GM19023 (cell line): ENCODE measurements around the gene KIF26A.

Experiments used
- ATAC-seq: cut with Tn5 transposase; IDR thresholded peaks from one replicate; pipeline ENCODE4 v1.9.1; 2021; ENCODE audit warnings: mild to moderate bottlenecking, moderate library complexity; ENCODE audit not compliant: unreplicated experiment

Gene KIF26A

DNA sequence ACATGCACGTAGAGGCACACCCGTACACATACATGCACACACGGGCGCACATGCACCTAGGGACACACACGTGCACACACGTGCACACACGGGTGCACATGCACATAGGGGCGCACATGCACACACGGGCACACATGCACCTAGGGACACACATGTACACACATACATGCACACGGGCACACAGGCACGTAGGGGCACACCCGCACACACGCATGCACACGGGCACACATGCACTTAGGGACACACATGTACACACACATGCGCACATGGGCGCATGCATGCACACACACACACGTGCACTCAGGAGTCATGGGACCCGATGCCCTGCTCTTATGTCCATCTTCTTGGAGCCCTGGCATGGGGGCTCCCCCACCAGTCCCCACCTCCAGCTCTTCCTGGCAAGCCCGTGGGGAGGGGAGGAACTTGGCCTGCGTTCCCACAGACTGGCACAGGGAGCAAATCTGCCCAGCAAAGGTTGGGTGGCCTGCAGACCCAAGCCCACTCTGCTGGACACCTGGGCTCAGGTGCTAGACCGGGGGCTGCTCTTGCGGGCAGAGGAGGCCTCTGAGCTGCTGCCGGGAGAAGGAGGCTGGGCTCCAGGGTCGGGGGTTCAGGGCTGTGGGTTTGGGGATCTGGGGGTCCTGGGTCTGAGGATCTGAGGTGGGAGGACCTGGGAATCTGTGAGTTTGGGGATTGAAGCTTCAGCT lies 51.4 kb downstream of the KIF26A start:
- no peak for ATAC-seq

DNA sequence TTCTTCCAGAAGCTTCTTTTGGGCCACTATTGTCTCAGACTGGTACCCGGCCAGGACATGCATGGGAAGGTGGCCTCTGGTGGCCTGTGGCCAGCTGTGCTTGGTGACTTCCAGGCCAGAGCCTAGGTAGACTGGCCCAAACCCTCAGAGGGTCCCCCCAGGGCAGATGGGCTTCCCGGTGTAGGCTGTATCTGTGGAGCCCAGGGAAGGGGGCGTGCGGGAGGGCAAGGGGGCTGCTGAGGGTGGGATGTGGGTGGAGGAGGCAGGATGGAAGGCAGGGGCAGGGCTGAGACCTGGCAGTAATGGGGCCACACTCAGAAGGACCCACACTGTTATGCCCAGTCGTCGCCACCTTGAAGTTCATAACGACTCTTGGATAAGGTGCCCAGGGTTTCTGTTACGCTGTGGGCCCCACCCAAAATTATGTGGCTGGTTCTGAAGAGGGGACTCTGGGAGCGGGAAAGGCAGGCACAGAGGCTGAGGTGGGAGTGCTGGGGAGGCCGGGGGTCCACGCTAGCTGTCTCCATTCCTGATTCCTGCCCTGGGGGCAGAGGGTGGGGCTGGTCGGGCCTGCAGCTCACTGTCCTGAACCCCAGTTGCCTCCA lies 52.1 kb downstream of the KIF26A start:
- ATAC-seq: no peak

DNA sequence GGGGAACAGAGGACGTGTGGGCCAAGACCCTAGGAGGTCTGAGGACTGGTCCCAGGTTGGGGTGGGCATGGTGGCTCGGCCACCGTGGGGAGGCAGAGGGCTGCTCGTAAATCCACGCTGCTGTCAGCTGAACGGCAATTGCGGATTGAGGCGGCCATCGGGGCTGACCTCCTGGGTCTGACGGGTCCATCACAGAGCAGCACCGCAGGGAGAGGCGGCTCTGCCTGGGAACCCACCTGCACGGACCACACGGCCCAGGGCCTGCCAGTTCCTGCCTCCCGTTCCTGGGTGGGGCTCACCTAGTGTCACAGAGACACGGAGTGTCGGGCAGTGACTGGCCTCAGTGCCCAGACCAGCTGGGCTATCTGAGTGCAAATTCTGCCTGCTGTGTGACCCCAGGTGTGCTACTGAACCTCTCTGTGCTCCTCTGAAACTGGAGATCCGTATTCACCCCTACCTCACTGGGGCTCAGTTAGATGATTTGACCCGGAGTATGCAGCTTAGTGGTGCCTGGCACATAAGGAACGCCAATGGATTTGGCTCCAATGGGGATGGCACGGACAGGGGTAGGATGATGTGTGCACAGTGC lies 53.1 kb downstream of the KIF26A start:
- ATAC-seq: no peak

DNA sequence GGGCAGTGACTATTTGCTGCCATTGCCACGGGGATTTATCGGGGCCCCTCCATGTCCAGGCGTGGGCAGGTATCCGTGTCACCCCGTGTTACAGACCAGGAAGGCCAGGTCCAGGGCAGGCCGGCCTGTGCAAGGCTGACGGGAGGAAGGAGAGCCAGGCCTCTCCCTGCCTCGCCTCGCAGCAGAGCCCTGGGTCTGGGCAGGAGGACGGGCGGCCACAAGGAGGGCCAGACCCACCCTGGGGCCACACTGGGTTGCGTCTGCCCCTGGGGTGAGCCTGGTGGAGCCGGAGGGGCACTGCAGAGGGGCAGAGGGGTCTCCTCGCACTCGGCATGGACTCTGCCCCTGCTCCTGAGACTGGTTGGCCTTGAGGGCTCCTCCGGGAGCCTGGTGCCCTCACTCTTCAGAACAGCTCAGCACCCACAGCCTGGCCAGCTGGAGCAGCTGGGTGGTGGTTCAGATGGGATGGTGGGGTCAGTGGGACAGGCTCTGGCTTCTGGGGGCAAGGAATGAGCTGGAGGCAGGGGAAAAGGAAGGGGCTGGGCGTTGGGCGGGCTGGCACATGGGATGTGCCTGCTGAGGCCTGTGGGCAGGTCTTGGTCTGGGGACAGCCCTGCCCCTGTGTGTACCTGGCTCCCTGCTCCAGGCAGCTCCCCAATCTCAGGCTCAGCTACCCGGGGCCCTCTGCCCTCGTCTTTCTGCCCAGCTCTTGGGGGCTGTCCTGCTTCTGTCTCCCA lies 53.9 kb downstream of the KIF26A start:
- no peak for ATAC-seq

DNA sequence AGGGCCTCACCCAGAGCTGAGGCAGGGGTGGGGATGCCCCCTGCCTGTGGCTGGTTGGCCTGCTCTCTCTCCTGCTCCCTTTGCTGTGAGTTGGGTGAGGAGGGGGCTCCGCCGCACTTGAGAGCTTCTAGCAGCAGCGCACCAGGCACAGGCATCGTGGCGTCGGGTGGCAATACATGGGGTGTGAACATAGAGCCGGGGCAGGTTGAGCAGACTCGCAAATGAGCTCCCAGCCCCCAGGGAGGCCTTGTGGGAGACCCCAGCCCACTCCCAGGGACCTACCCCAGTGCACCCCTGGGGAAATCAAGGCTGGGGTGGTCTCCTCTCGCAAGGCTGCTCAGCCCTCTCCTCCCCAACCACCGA lies 54.5 kb downstream of the KIF26A start:
- ATAC-seq: no peak

DNA sequence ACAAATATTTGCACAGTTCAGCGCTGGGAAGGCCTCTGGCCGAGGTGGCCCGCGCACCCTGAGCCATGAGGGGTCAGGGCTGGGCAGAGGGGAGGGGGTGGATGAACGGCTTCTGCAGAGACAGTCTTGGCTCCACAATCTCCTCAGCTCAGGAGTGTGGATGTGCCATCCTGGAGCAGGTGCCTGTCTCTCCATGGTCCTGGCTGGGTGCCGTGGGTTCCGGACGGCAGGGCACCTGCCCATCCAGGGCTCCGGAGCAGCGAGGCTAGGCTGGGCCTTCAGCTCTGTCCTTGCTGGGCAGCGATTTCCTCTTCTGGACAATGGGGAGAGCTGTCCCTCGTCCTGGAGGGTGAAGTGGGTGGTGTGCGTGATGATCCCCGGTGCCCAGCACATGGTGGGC lies 55.6 kb downstream of the KIF26A start:
- ATAC-seq: no peak

DNA sequence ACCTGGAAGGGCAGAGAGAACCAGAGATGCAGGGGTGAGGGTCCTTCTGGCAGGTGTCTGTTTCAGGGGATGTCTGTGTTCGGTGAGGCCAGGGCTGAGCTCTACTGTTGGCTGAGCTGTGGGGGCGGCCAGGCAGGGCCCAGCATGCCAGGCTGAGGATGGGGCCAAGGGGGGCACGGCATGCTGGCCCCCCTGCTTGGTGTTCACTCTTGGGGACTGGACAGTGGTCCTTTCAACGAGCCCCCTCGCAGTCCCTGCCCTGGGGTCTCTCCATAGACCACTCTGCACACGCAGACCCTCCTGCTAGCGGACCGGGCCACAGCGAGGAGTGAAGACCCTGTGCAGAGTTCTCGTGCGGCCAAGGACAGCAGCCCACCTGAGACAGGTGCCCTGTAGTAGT lies 56.3 kb downstream of the KIF26A start:
- no peak for ATAC-seq

DNA sequence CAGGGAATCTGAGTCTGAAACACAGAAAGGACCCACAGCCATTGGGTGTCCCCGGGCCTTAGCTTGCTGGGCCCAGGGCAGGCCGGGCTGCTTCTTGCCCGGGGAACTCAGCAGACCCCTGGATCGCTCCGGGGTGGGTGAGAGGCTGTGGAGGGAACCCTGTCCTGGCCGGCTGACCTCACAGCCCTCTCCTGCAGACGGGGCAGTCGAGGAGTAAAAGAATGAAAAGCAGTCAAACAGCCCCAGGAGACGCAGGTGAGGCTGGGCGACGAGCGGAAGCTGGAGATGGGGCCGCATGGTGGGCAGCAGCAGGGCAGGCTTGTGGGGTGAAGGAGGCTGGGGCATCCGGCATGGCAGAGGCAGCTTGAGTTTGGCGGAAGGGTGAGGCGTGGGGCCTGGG lies 57.0 kb downstream of the KIF26A start:
- ATAC-seq: no peak

DNA sequence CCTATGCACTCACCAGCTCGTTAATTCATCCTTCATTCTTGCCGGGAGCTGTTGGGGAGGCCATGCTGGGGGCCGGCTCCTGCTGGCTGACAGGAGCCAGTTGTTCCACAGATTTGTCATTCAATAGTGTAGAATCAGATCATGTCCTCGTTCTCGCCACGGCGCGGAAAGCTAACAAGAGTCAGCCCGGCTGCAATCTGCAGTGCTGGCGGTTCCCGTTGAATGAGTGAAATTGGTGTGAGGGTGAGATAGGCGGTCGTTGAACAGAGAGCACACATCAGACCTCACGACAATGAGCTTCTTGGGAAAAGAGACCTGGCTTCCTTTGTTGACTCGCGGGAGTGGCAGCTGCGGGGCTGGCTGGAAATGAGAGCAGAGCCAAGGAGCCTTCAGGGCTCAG lies 57.5 kb downstream of the KIF26A start:
- ATAC-seq: no peak

DNA sequence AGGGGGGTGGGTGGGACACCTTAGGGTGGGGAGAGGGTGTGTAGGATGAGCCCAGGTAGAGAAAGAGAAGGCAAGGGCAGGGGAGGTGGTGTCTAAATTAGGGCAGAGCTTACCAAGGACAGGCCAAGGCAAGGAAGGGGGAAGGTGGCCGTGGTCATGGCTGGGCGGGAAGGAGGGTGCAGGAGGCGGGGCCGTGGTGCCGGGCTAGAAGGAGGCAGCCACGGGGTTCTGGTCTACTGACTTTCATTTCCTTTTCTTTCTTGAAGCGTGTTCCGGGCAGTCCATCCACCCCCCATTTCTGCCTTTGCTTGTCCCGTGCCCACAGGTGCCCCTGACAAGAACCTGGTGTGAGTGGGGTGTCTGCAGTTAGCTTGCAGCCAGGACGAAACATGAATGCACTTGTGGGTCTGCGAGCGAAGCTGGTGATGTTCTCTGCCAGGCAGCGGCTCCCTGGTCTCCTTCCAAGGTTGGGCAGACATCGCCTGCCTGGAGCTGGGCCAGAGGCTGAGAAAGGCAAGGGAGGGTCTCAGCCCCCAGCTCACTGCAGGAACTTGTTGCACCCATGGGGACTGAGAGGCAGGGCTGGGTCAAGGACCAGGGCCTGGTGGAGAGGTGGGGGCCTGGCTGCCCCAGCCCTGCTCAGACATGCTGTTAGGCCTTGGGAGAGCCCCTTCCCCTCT lies 58.2 kb downstream of the KIF26A start:
- no peak for ATAC-seq

DNA sequence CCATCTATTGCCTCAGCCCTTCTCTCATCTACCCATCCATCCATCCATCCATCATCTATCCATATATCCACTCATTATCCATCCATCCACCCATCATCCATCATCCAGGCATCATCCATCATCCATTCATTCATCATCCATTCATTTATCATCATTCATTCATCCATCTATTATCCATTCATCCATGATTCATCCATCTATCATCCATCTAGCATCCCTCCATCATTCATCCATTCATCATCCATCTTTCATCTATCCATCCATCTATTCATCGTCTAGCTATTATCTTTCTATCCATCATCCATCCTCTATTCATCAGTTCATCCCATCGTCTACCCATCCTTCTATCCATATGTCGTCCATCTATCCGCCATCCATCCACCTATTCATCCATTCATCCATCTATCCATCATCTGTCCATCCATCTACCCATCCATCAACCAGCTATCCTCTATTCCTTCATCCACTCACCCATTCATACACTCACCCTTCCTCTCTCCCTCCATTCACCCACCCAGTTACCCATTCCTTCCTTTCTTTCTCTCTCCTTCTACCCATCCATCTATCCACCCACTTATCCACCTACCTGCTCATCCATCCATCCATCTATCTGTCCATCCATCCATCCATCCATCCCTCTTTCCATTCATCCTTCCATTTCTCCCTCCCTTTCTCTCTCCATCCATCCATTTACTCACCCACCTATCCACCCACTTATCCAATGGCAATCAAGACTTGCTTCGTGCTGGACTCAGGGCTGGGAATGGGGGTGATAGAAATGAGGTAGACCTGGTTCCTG lies 59.3 kb downstream of the KIF26A start:
- ATAC-seq: no peak

DNA sequence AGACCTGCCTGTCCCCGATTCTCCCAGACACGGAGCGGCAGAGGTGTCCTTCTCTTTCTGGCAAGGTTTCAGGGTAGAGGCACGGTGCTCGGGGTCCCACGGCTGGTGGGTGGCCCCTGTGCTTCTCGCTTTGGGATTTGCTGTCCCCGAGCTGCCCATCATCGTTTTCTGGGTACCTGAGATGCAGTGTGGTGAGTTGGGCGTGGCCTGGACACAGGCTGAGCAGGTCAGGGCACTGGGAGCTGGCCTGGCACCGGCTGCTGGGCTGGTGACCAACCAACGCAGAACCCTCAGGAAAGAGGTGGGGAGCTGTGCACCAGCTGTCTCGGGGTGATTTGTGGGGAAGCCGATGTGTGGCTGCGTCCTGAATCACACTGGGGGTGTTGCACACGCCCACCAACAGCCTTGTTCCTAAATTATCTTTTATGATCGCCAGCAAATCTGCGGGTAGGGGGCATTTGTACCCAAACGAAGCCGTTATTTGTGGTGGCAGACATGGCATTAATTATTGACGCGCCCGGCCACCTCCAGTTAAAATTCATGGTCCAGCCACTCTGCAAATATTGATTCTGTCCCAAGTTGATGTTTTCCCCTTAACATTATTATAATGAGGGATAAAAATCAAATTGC lies 61.0 kb downstream of the KIF26A start:
- no peak for ATAC-seq

DNA sequence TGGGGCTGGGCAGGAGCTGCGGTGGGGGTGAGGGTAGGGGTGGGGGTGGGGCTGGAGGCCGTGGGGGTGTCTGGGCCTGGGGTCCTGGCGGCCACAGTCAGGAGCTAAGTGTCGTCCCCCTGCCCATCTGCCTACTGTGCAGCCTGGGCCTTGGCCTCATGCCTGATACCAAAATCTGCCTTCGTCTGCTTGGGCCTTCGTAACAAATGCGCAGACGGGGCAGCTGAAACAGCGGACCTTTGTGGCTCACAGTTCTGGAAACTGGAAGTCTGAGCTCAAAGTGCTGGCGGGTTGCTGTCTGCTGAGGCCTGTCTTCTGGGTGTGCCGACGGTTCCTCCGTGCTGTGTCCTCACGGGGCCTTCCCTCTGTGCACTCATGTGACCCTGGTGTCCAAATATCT lies 61.7 kb downstream of the KIF26A start:
- ATAC-seq: no peak

DNA sequence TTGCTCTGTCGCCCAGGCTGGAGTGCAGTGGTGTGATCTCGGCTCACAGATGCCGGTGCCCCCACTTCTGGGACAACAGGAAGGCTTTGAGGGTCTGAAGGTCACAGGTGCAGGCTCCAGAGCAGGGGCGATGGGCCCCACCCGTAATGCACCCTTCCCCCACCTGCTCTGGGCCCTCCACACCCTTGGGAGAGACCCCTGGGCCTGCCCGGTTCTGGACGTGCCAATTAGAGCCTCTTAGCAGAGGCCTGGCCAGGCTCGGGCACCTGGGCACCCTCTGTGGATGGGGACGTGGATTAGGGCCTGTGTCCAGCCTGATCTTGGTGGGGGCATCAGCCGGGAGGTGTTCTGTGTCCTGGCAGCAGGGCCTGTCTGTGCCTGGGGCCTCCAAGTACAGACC lies 62.2 kb downstream of the KIF26A start:
- no peak for ATAC-seq

DNA sequence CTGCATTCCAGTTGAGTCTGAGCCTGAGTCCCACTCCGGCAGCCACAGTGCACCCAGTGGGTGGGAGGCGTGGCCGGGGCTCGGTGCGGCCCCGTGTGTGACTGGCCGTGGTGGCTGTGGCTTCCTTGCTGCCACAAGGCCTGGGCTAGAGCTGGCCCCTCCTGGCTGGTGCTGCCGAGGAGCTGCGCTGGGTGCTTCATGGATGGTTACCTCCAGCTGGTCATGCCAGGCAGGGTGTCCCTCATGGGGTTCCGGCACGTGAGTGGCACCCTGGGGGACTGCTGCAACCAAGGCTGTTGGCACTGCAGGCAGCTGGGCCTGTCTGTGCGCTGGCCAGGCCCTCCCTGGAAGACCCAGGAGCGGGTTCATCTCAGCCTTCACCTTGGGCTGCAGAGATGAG lies 62.7 kb downstream of the KIF26A start:
- ATAC-seq: no peak

DNA sequence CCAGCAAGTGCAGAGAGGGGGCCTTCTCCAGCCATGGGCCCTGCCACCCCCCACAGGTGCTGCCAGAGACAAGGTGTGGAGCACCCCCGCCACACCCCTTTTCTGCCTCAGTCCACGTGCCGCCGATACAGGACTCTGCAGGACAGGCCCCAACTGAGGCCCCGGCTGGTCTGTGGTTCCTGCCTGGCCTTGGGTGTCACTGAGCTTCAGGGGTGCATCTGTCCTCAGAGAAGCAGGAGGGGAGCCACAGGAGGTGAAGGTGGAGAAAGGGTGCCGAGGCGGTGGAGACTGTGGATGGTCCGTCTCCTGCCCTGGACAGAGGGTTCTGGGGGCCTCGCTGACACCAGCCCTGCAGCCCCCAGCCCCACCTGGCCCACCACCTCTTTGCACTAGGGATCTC lies 63.1 kb downstream of the KIF26A start:
- ATAC-seq: no peak

DNA sequence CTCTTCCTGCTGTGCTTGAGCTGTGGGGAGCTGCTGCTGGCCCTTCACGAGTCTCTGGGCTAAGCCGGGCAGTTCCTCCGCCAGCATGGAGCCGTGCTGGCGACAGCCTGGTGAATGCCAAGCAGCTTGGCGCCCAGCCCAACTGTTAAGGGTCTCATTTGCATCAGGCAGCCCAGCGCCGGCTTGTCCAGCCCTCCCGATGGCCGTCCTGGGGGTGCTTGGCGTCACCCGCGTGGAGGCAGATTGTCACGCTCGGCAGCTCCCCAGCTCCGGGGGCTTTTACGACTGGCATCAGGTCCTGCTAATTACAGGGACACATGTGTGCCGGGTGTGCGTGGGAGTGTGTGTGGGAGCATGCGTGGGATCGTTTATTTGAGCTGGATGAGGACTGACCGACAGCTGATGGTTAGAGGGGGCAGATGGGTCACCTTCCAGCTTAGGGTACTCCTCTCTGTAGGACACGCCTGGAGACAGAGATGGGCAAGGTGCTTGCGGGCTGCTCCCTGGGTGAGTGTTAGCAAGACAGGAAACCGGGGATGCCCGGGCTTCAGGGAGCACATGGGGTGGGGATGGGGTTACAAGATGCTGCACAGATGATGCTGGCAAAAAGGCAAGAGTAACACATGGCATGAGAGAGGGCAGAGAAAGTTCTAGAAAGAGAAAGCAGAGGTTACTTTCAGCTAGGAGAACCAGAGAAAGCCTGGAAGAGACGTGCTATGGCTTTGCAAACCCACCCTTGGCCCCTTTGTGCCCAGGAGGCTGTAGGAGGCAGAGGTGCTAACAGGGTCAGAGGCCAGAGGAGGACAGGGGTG lies 64.1 kb downstream of the KIF26A start:
- no peak for ATAC-seq

DNA sequence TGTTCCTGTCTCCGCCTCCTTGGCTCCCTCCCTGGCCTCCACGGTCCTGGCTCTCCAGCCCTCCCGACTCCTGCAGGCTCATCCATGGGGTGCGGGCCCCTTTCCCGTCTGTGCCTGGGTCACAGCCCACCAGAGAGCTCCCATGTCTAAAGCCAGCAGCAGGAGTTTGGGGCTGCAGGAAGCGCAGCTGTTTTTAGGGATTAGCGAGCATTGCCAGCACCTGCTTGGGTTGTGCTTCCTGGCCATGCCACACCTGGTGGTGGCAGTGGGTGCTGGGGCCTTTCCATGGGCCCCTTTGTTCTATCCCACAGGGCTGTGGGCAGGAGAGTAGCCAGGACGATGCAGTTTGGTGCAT lies 64.7 kb downstream of the KIF26A start:
- no peak for ATAC-seq

DNA sequence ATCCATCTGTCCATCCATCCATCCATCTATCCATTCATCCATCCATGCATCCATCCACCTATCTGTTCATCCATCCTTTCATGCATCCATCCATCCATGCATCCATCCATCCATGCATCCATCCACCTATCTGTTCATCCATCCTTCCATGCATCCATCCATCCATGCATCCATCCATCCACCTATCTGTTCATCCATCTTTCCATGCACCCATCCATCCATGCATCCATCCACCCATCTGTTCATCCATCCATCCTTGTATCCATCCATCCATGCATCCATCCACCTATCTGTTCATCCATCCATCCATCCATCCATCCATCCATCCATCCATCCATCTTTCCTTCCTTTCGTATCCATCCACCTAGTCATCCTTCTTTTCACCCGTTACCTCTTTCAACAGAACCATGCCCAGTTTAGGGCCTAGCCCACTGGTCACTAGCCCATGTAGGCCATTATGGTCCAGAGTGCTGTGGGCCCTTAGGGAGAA lies 66.3 kb downstream of the KIF26A start:
- no peak for ATAC-seq
